HFFc6 (cell line): ENCODE data around the gene CENPA. TPM values are rescaled to one million over a fixed set of nuclear protein-coding genes. Genes with fewer than 3 reads are reported as not detected.

Experiments used
- DNase-seq: peaks from one replicate; pipeline ENCODE4 v3.0.0-alpha.2; 2018
- H3K27ac Mint-ChIP-seq: 2 replicates; pipeline ENCODE4 v1.8.0; 2020; ENCODE audit warnings: mild to moderate bottlenecking, mixed read lengths
- H3K27me3 Mint-ChIP-seq: 2 replicates; pipeline ENCODE4 v1.8.0; 2021; ENCODE audit warnings: mild to moderate bottlenecking, moderate library complexity, mixed read lengths; ENCODE audit not compliant: insufficient read depth
- H3K36me3 Mint-ChIP-seq: 2 replicates; pipeline ENCODE4 v1.8.0; 2021; ENCODE audit warnings: low read depth, mixed read lengths
- H3K4me1 Mint-ChIP-seq: 2 replicates; pipeline ENCODE4 v1.8.0; 2020; ENCODE audit warnings: low read depth, mixed read lengths
- H3K4me3 Mint-ChIP-seq: 2 replicates; pipeline ENCODE4 v1.8.0; 2020; ENCODE audit warnings: mild to moderate bottlenecking, moderate library complexity, mixed read lengths
- H3K9me3 Mint-ChIP-seq: 2 replicates; pipeline ENCODE4 v1.8.0; 2020; ENCODE audit warnings: mild to moderate bottlenecking, mixed read lengths
- total RNA-seq, 6 experiments: library from RNA; stranded (reverse); fragmentation: NEBNext Ultra II Directional; extraction: Animal tissue kit (Norgen Biotek cat#: 25700); gene quantifications; 2 replicates in 1 of 6; 3 replicates in 5 of 6; pipeline ENCODE4 v1.2.3, GENCODE V29; 2021
- TF ChIP-seq, protein P1 (sequence below): fragments of 200-600 bp; sonication (generic); IDR thresholded peaks from 2 replicates; pipeline ENCODE4 v1.5.0; 2021; ENCODE audit warnings: antibody characterized with exemption, mild to moderate bottlenecking

The CENPA gene
- total RNA-seq, 6 experiments from 2014 or later: 8.7 to 20.4 (median 17.5) TPM

DNA sequence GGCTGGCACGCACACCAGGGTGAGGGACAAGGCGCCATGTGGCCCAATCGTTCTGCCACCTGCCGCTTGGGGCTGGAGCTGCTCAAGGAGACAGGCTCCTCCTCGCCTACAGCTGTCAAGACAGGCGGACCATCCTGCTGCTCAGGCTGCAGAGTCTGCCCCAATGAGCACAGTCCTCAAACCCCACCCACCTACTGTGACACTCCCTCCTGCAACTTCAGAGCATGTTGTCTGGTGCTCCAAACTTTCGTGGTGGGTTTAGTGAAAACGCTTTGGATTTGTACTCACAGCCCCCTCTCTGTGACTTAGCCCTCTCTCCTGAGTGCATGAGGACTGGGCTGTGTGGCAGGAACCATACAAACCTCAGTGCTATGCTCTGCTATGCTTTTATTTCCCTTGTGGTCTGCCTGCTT is 45.0 kb upstream of the CENPA start:
- no peaks in the 10 kb centered on the region for H3K36me3 Mint-ChIP-seq
- no peak overlapping the region for H3K27ac Mint-ChIP-seq
- peaks cover 5% of the 10 kb centered on the region for H3K27me3 Mint-ChIP-seq
- no peak overlapping the region for H3K4me3 Mint-ChIP-seq
- DNase-seq: peak; percentile 11
- 0 out of 2 replicates have a peak, but pooled peaks cover 5% of the 10 kb centered on the region for H3K4me1 Mint-ChIP-seq
- TF ChIP-seq, protein P1, sequence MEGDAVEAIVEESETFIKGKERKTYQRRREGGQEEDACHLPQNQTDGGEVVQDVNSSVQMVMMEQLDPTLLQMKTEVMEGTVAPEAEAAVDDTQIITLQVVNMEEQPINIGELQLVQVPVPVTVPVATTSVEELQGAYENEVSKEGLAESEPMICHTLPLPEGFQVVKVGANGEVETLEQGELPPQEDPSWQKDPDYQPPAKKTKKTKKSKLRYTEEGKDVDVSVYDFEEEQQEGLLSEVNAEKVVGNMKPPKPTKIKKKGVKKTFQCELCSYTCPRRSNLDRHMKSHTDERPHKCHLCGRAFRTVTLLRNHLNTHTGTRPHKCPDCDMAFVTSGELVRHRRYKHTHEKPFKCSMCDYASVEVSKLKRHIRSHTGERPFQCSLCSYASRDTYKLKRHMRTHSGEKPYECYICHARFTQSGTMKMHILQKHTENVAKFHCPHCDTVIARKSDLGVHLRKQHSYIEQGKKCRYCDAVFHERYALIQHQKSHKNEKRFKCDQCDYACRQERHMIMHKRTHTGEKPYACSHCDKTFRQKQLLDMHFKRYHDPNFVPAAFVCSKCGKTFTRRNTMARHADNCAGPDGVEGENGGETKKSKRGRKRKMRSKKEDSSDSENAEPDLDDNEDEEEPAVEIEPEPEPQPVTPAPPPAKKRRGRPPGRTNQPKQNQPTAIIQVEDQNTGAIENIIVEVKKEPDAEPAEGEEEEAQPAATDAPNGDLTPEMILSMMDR: peak; percentile 25; the same call in 1 of the 2 replicates
- H3K9me3 Mint-ChIP-seq: no peaks in the 10 kb centered on the region

- H3K4me1 Mint-ChIP-seq: 0 out of 2 replicates have a peak, but pooled peaks cover 5% of the 10 kb centered on the region
- no peak overlapping the region for H3K27ac Mint-ChIP-seq
- H3K27me3 Mint-ChIP-seq: peaks cover 5% of the 10 kb centered on the region
- TF ChIP-seq, protein P1: no peak
- H3K36me3 Mint-ChIP-seq: no peaks in the 10 kb centered on the region
- no peak overlapping the region for H3K4me3 Mint-ChIP-seq
- no peaks in the 10 kb centered on the region for H3K9me3 Mint-ChIP-seq
- DNase-seq: no peak
Observed at GRCh38 chr2:26742048-26742770, 43.6 kb upstream of the CENPA start.

- H3K4me3 Mint-ChIP-seq: no peak overlapping the region
- TF ChIP-seq, protein P1: no peak
- no peaks in the 10 kb centered on the region for H3K9me3 Mint-ChIP-seq
- no peaks in the 10 kb centered on the region for H3K36me3 Mint-ChIP-seq
- DNase-seq: no peak
- H3K27ac Mint-ChIP-seq: no peak overlapping the region
- H3K27me3 Mint-ChIP-seq: peaks cover 9% of the 10 kb centered on the region
- H3K4me1 Mint-ChIP-seq: 0 out of 2 replicates have a peak, but pooled peaks cover 5% of the 10 kb centered on the region
Observed at GRCh38 chr2:26743852-26744251, 42.0 kb upstream of the CENPA start.

DNA sequence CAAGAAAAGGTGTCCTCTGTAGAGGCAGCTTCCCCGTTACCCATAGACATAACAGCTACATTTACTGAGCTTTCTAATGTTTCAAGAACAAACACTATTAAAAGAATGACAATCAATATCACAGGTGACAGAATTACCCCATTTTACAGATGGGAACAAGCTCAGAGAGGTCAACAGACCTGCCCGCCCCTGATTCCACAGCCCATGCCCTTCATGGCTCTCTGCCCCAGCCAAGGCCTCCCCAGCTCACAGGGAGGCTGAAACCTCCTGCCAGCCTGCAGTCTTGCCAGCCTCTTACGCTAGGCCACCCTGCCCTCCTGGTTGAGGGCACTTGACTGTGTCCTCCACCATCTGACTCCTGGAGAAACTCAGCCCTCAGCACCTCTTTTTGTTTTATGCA is 40.9 kb upstream of the CENPA start:
- TF ChIP-seq, protein P1: no peak
- H3K27ac Mint-ChIP-seq: no peak overlapping the region
- peaks cover 9% of the 10 kb centered on the region for H3K27me3 Mint-ChIP-seq

DNA sequence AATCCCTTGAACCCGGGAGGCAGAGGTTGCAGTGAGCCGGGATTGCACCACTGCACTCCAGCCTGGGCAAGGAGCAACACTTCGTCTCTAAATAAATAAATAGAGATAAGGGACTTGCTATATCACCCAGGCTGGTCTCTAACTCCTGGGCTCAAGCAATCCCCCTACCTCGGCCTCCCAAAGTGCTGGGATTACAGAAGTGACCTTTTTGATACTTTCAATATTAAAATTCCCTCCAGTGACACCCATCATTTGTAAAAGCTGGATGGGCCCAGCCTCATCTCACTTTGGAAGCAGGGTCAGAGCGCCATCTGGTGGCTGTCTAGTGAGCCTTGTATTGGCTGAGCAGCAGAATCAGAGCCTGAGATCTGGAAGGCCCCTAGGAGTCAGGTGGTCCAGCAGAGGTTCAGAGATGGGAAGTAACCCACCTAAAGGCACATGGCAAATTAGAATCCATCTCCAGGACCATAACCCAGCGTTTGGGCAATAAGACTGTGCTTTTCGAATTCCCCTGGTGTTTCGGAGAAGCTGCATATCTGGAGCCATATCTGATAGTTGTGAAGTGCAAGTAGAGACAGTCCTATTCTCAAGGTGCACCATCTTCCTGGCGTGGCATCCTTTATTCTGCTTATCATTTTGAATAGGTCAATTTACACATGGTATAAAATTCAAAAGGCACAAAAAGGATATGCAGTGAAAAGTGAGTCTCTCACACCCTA is 40.1 kb upstream of the CENPA start:
- peak; percentile 67 for DNase-seq

More for the DNA sequence above, 40.9 kb upstream of the CENPA start:
- H3K36me3 Mint-ChIP-seq: no peaks in the 10 kb centered on the region
- no peaks in the 10 kb centered on the region for H3K9me3 Mint-ChIP-seq
- no peak for DNase-seq
- no peak overlapping the region for H3K4me3 Mint-ChIP-seq
- peaks cover 15% of the 10 kb centered on the region for H3K4me1 Mint-ChIP-seq

More for the DNA sequence above, 40.1 kb upstream of the CENPA start:
- Mint-ChIP-seq H3K36me3 (no peaks in the 10 kb centered on the region), H3K4me3 (no peak overlapping the region), H3K9me3 (no peaks in the 10 kb centered on the region), H3K27me3 (peaks cover 9% of the 10 kb centered on the region), H3K27ac (no peak overlapping the region), H3K4me1 (peaks cover 23% of the 10 kb centered on the region)
- TF ChIP-seq, protein P1: peak; percentile 96
